Prostate gland (tissue), 1 donor: ENCODE results near the gene MPC1.

ENCODE experiments used
- POLR2A ChIP-seq: fragments of 450-650 bp; IDR thresholded peaks from one replicate; pipeline ENCODE4 v1.6.1; 2016; ENCODE audit warnings: antibody characterized with exemption, mild to moderate bottlenecking
- POLR2AphosphoS5 ChIP-seq: sonication (generic); formaldehyde crosslinking; IDR thresholded peaks from one replicate; pipeline ENCODE4 v1.6.1; 2017; ENCODE audit warnings: antibody characterized with exemption

DNA sequence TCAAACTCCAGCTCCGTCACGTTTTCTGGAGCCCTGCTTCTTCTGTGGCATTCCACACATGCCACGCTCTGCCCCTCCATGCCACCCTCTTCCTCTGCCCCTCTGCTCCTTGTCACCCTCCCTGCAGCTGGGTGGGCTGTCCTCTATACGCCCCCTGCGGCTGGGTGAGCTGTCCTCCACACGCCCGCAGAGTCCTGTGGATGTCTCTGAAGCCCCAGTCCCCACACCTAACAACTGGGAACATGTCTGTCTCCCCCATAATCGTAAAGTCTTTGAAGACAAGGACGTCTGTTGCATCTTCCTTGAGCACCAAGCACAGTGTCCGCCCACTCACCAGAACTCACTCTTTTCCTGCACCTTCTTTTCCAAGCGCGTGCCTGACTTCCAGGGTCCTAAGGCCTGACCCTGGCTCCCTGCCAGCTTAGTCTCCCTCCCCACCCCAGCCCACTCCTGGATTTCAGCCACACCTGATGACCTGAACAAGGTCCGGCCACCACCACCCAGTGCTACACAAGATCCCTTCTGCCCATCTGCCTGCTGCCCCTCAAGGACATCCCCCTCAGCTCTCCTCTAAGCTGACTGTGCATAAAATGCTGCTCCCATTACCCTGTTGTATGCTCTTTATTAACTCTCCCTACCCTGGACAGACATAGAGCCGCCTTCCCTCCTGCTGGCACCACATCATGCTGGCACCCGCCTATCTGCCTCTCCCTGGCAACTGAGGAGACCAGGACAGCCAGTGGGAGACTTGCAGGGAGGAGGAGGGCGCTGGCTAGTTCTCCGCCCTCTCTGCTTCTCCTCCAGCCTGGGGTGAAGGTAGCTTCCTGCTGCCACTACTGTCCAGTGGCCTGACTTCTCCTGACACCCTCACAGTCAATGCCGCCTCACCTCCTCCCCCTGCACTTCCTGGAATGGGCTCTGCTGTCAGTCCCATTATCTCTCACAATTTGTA lies 63.8 kb downstream of the MPC1 start:
- TF ChIP-seq POLR2A (no peak), POLR2AphosphoS5 (no peak)
